Upper lobe of left lung (tissue), 6 donors: ENCODE data around the gene PTPRS. TPM values are rescaled to one million over a fixed set of nuclear protein-coding genes. Genes with fewer than 3 reads are reported as not detected.

Source experiments
- ATAC-seq, 2 donors: fragments of 200-7000 bp; cut with Tn5 transposase; one replicate each; pipeline ENCODE4 v1.9.1; 2022; ENCODE audit warnings: mild to moderate bottlenecking in 2 of 2, moderate library complexity in 2 of 2; ENCODE audit not compliant: low FRiP score in 2 of 2
- DNase-seq, 2 donors: peaks; one replicate each; pipeline ENCODE4 v3.0.0-alpha.2; 2019 to 2020
- H3K27ac ChIP-seq, 4 donors: fragments of 200-600 bp; sonication (generic); one replicate each; pipeline ENCODE4 v1.5.1; 2016 to 2019
- H3K27me3 ChIP-seq, 4 donors: fragments of 200-600 bp; sonication (generic); one replicate each; pipeline ENCODE4 v1.5.1; 2017 to 2019
- H3K36me3 ChIP-seq, 4 donors: fragments of 200-600 bp; sonication (generic); one replicate each; pipeline ENCODE4 v1.5.1; 2016 to 2019
- H3K4me1 ChIP-seq, 4 donors: fragments of 200-600 bp; sonication (generic); one replicate each; pipeline ENCODE4 v1.5.1; 2018 to 2019
- H3K4me3 ChIP-seq, 4 donors: fragments of 200-600 bp; sonication (generic); one replicate each; pipeline ENCODE4 v1.5.1; 2017 to 2019; ENCODE audit warnings: mild to moderate bottlenecking in 2 of 4, moderate library complexity in 1 of 4
- H3K9me3 ChIP-seq, 4 donors: fragments of 200-600 bp; sonication (generic); one replicate each; pipeline ENCODE4 v1.5.1; 2018 to 2019
- CTCF ChIP-seq, 6 experiments: fragments of 450-650 bp in 4 of 6; fragments of 200-600 bp in 2 of 6; sonication (generic) in 2 of 6; IDR thresholded peaks; one replicate each; pipeline ENCODE4 v1.5.1; 2016 to 2019; ENCODE audit warnings: antibody characterized with exemption in 6 of 6
- EP300 ChIP-seq, 4 donors: sonication (generic); formaldehyde crosslinking; IDR thresholded peaks; one replicate each; pipeline ENCODE4 v1.5.1; 2017; ENCODE audit warnings: antibody characterized with exemption in 4 of 4, control low read depth in 2 of 4
- POLR2A ChIP-seq, 4 donors: fragments of 450-650 bp; IDR thresholded peaks; one replicate each; pipeline ENCODE4 v1.5.1; 2016 to 2017; ENCODE audit warnings: antibody characterized with exemption in 4 of 4, mild to moderate bottlenecking in 2 of 4
- POLR2AphosphoS5 ChIP-seq, 2 donors: sonication (generic); formaldehyde crosslinking; IDR thresholded peaks; one replicate each; pipeline ENCODE4 v1.5.1; 2017; ENCODE audit warnings: antibody characterized with exemption in 2 of 2
- WGBS, 2 donors: methylation state at CpG; one replicate each; pipeline ENCODE4 v1.1.5; 2017 to 2018; 5-methylcytosine and 5-hydroxymethylcytosine counted together
- total RNA-seq, 6 donors: library from RNA; depleted of rRNA in 4 of 6; stranded (reverse); fragments of >200 nt in 4 of 6; gene quantifications; one replicate each; pipeline versions ENCODE4 v1.1.0 to v1.2.1, GENCODE V29; 2016 to 2021
- donor health status: DM: no; HTN: no; CAD: no; lungs with moderate emphysema.
- donor health status: DM: no; HTN: yes; CAD: no; lungs with severe emphysema.

Gene PTPRS
- total RNA-seq, 6 donors from 2014 or later, result 85.6 to 325 (median 146) TPM

GRCh38 chr19:5356918-5357317 is 16.3 kb upstream of the PTPRS start:
- 23 to 40% methylated on average over 12 to 13 of the region's 13 CpGs for WGBS, 2 donors
- ATAC-seq (no peak), DNase-seq (no peak)
- H3K4me3 ChIP-seq, result no peak overlapping the region
- H3K36me3 ChIP-seq, result no peaks in the 10 kb centered on the region
- TF ChIP-seq EP300 (IDR thresholded peaks at IDR 0.05), result no peak
- TF ChIP-seq POLR2A (IDR thresholded peaks at IDR 0.05), result no peak
- no peak for TF ChIP-seq POLR2AphosphoS5 (IDR thresholded peaks at IDR 0.05)
- TF ChIP-seq CTCF (IDR thresholded peaks at IDR 0.05), result no peak
- no peak overlapping the region for H3K27ac ChIP-seq
- H3K27me3 ChIP-seq, result no peaks in the 10 kb centered on the region
- H3K9me3 ChIP-seq, result no peaks in the 10 kb centered on the region
- no peaks in the 10 kb centered on the region for H3K4me1 ChIP-seq

GRCh38 chr19:5356428-5356827 is 15.8 kb upstream of the PTPRS start:
- no peaks in the 10 kb centered on the region for H3K9me3 ChIP-seq
- H3K4me1 ChIP-seq, result no peaks in the 10 kb centered on the region
- no peak overlapping the region for H3K4me3 ChIP-seq
- ATAC-seq (no peak), DNase-seq (no peak)
- peaks cover 0 to 4% (median 0%) of the 10 kb centered on the region in 4 donors for H3K27me3 ChIP-seq
- no peak for TF ChIP-seq EP300 (IDR thresholded peaks at IDR 0.05)
- no peak for TF ChIP-seq POLR2A (IDR thresholded peaks at IDR 0.05)
- TF ChIP-seq POLR2AphosphoS5 (IDR thresholded peaks at IDR 0.05), result no peak
- no peak for TF ChIP-seq CTCF (IDR thresholded peaks at IDR 0.05)
- H3K36me3 ChIP-seq, result no peaks in the 10 kb centered on the region
- WGBS, 2 donors, result 83 to 93% methylated on average over 5 of the region's 5 CpGs
- H3K27ac ChIP-seq, result no peak overlapping the region

- Histone ChIP-seq H3K27me3 (peaks cover 0 to 4% (median 0%) of the 10 kb centered on the region in 4 donors), H3K36me3 (no peaks in the 10 kb centered on the region), H3K27ac (no peak overlapping the region), H3K9me3 (no peaks in the 10 kb centered on the region), H3K4me3 (no peak overlapping the region), H3K4me1 (no peaks in the 10 kb centered on the region)
- DNase-seq (no peak), ATAC-seq (no peak)
- 58% methylated on average over 5 of the region's 5 CpGs for WGBS, 2 donors
- TF ChIP-seq POLR2A (IDR thresholded peaks at IDR 0.05) (no peak), POLR2AphosphoS5 (IDR thresholded peaks at IDR 0.05) (no peak), EP300 (IDR thresholded peaks at IDR 0.05) (no peak), CTCF (IDR thresholded peaks at IDR 0.05) (no peak)
Observed at GRCh38 chr19:5355693-5356092, 15.1 kb upstream of the PTPRS start.

GRCh38 chr19:5355076-5355475 is 14.5 kb upstream of the PTPRS start:
- TF ChIP-seq POLR2AphosphoS5 (IDR thresholded peaks at IDR 0.05), result no peak
- no peak for TF ChIP-seq EP300 (IDR thresholded peaks at IDR 0.05)
- no peak for TF ChIP-seq POLR2A (IDR thresholded peaks at IDR 0.05)
- no peak for TF ChIP-seq CTCF (IDR thresholded peaks at IDR 0.05)
- no peak for DNase-seq
- ATAC-seq, result peak in 1 of 2 donors; percentile 26
- H3K9me3 ChIP-seq, result no peaks in the 10 kb centered on the region
- H3K27me3 ChIP-seq, result peaks cover 0 to 4% (median 0%) of the 10 kb centered on the region in 4 donors
- H3K36me3 ChIP-seq, result no peaks in the 10 kb centered on the region
- no peak overlapping the region for H3K4me3 ChIP-seq
- no peaks in the 10 kb centered on the region for H3K4me1 ChIP-seq
- H3K27ac ChIP-seq, result no peak overlapping the region
- WGBS, 2 donors, result 49 to 67% methylated on average over 7 to 8 of the region's 9 CpGs

GRCh38 chr19:5354403-5354802 is 13.8 kb upstream of the PTPRS start:
- peaks cover 0 to 4% (median 0%) of the 10 kb centered on the region in 4 donors for H3K27me3 ChIP-seq
- H3K27ac ChIP-seq, result no peak overlapping the region
- no peaks in the 10 kb centered on the region for H3K36me3 ChIP-seq
- DNase-seq (no peak), ATAC-seq (no peak)
- H3K4me3 ChIP-seq, result no peak overlapping the region
- WGBS, 2 donors, result 82 to 92% methylated on average over 4 of the region's 4 CpGs
- H3K4me1 ChIP-seq, result no peaks in the 10 kb centered on the region
- TF ChIP-seq CTCF (IDR thresholded peaks at IDR 0.05) (no peak), EP300 (IDR thresholded peaks at IDR 0.05) (no peak), POLR2A (IDR thresholded peaks at IDR 0.05) (no peak), POLR2AphosphoS5 (IDR thresholded peaks at IDR 0.05) (no peak)
- no peaks in the 10 kb centered on the region for H3K9me3 ChIP-seq
